GM18870 (cell line): Measurements from ENCODE around the gene RALGAPB.

ENCODE experiments used
- ATAC-seq: cut with Tn5 transposase; IDR thresholded peaks from one replicate; pipeline ENCODE4 v1.9.1; 2021; ENCODE audit warnings: moderate library complexity; ENCODE audit not compliant: unreplicated experiment

The RALGAPB gene

GRCh38 chr20:38603286-38603685 is 130.6 kb downstream of the RALGAPB start:
- no peak for ATAC-seq

DNA sequence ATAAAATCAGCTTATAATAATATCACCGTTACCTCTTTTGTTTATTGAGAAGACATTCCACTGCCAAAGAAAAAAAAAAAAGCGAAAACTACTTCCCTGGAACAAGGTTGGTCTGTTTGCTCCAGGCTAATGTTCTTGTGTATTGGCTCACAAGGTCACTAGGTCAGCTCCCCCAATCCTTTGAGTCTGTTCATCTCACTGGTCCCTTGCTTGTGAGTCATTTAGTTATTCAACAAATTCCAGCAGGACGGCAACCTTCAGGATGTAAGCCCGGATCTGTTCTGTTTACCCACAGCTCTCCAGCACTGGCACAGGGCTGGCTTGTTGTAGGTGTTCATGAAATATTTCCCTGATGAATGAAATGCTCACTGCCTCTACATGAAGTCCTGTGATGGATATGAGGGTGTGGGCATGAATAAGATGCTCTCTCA is 132.2 kb downstream of the RALGAPB start:
- ATAC-seq, result no peak

GRCh38 chr20:38607351-38607750 is 134.7 kb downstream of the RALGAPB start:
- ATAC-seq, result no peak

DNA sequence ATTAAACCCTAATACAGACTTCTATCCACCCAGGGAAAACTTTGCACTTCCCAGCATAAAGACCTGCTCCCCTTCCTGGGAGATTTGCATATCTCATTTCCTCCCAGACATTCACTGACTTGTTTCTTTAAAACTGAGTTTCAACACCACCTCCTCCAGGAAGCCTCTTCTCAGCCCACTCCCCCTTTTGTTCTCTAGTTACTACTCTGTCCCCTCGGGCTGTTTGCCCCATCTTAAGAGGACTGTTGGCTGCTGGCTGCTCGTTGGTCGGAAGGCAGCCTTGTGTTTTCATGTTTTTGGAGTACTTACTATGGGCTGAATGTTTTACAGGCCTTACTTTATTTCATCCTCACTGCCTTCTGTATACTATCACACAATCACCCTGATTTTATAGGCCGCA is 135.5 kb downstream of the RALGAPB start:
- ATAC-seq, result no peak

- no peak for ATAC-seq
Measured at GRCh38 chr20:38609815-38610214, 137.2 kb downstream of the RALGAPB start.

DNA sequence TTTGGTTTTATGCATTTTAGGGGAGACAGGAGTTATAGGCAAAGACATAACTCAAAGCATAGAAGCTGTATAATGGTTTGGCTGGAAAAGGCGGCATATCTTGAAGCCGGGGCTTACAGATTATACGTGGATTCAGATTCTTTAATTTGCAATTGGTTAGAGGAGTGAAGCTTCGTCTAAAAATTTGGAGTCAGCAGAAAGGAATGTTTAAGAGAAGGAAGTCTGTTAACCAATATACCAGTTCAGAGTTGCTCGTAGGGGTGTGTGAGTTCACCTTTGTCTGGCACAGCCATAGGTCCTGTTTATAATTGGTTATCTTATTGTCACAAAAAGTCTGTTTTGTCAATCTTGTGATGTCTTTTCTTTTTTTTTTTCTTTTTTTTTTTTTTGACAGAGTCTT is 137.9 kb downstream of the RALGAPB start:
- ATAC-seq, result no peak

GRCh38 chr20:38612751-38613515 is 140.3 kb downstream of the RALGAPB start:
- ATAC-seq, result no peak

DNA sequence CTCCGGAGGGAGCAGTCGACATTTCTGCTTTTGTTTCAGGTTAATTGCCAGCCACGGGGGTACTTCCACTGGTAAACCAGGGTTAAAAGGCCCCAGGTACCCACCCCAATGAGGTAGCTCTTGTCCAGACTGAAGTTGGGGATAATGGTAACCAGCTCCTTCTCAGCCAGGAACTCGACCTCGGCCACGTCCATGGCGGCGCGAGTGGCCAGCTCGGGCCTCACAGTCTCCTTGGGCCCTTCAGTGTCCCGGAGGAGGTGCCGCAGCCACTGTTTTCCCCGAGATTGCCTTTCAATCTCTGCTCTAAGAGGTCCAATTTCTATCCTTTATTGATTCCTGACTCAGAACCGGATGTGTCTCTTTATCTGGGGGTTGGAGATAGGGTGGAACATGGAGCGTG is 142.6 kb downstream of the RALGAPB start:
- no peak for ATAC-seq

DNA sequence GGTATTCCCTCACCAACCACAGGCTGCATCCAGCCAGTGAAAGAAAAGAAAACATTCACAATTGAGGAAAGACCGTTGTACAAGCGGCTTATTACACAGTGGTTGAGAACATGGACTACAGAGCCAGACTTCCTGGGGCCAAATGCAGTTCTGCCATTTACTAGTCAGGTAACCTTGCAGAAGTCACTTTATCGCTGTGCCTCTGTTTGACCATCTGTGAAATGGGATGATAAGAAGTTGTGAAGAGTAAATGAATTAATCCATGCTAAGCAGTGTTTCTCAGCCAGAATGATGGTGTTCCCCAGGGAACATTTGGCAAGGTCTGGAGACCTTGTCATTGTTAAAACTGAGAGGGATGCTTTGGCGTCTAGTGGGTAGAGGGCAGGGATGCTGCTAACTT is 143.8 kb downstream of the RALGAPB start:
- ATAC-seq, result no peak

- ATAC-seq, result no peak
Measured at GRCh38 chr20:38617011-38617829, 144.6 kb downstream of the RALGAPB start.

- ATAC-seq, result no peak
Measured at GRCh38 chr20:38617830-38618196, 145.2 kb downstream of the RALGAPB start.

- no peak for ATAC-seq
Measured at GRCh38 chr20:38620441-38620840, 147.8 kb downstream of the RALGAPB start.

GRCh38 chr20:38623061-38623460 is 150.4 kb downstream of the RALGAPB start:
- no peak for ATAC-seq

GRCh38 chr20:38624084-38624483 is 151.4 kb downstream of the RALGAPB start:
- ATAC-seq, result no peak

GRCh38 chr20:38625896-38626295 is 153.3 kb downstream of the RALGAPB start:
- no peak for ATAC-seq

DNA sequence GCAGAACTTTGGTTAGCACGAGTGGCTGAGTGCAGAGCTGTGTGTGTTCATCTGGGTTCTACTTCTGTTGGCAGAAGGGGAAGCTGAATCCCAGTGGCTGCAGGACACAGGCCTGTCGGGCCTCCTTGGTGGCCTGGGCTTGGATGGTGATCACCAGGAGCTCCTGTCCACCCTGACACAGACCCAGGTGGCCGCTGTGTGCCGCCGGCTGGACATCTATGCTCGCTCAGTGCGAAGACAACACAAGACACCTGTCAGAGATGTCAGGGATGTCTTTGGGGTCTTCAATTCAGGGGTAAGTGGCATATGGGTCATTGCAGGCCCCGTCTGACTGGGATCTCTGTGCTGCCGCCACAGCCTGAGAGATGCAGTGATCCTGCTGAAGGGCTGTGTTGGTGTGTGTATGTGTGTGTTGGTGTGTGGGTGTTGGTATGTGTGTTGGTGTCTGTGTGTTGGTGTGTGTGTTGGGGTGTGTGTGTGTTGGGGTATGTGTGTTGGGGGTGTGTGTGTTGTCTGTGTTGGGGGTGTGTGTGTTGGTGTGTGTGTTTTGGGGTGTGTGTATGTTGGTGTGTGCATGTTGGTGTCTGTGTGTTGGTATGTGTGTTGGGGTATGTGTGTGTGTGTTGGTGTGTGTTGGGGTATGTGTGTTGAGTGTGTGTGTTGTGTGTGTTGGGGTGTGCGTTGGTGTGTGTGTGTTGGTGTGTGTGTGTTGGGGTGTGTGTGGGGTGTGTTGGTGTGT is 154.4 kb downstream of the RALGAPB start:
- ATAC-seq, result no peak
